Measurements from ENCODE around the gene KMT2D.

KMT2D gene

DNA sequence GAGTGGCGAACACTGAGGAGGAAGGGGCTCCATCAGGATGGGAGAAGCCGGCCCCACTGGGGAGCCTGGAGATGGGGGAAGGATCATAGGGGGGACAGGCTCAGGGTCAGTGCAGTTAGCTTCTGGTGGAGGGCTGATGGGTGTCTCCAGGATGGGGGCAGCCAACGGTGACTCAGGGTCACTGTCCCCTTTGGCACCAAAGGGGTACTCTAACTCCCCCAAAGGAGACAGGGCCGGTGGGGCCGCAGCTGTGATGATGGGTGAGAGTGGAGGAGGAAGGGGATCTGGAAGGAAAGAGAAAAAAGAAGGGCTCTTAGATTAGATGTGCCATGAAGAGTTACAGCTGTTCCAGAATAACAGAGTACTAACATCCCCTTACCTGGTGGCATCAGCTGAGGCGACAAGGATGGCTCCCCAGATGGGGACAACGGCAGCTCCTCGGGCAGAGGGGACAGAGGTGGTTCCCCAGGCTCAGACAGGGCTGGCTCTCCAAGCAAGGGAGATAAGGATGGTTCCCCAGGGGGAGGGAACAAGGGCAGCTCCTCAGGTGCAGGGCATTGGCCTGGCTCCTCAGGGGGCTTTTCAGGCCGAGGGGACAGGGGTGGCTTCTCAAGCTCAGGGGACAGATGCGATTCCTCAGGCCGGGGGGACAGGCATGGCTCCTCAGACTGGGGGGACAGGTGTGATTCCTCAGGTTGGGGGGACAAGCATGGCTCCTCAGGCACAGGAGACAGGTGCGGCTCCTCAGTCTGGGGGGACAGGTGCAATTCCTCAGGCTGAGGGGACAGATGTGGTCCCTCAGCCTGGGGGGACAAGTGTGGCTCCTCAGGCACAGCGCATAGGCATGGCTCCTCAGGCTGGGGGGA, 9.9 kb downstream of the KMT2D start:
- DNase-seq, result no peak

DNA sequence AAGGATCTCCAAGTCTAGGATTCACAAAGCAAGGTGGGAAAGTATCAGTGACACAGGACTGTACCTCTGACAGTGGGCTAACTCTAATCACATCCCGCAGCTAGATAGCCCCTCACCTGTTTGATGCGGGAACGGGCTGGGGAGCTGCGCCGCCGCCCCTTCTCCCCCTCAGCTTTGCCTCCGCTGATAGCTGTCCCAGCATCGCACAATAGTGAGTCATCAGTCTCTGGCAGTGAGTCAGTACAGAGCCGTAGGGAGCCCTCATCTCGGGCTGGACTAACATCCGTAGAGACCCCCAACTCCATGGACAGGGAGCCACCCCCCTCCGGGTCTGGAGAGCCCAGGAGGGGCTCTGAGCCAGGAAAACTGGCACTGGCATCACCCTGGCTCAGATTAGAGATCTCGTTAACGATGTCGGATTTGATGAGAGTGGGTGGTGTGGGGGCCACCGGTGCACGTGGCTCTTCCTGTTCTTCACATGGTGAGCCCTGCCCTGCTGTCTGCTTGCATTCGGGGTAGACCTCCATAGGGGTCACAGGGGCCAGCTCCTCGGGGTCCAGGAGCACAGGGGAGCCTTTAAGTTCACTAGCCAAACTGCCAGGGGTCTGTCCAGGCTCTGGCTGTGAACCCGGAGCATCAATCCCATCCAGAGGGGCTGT, 10.9 kb downstream of the KMT2D start:
- DNase-seq, result no peak

DNA sequence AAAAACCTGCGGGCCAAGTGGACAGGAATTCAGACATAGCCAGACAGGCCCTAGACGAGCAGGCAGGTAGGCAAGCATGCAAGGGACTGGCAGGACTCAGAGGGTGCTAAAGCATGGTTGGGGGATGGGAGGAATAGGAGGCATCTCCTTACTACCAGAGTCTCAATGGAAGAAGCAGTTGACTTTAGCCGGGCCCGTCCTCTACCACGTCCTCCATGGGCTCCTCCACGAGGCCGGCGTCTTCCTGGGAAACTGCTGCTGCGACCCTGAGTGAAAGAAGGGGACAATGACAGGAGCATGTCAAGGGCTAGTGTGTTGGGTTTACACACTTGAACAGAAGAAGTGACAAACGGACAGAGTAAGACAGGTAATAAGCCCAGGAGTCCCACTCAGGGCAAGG, 11.6 kb downstream of the KMT2D start:
- no peak for DNase-seq

DNA sequence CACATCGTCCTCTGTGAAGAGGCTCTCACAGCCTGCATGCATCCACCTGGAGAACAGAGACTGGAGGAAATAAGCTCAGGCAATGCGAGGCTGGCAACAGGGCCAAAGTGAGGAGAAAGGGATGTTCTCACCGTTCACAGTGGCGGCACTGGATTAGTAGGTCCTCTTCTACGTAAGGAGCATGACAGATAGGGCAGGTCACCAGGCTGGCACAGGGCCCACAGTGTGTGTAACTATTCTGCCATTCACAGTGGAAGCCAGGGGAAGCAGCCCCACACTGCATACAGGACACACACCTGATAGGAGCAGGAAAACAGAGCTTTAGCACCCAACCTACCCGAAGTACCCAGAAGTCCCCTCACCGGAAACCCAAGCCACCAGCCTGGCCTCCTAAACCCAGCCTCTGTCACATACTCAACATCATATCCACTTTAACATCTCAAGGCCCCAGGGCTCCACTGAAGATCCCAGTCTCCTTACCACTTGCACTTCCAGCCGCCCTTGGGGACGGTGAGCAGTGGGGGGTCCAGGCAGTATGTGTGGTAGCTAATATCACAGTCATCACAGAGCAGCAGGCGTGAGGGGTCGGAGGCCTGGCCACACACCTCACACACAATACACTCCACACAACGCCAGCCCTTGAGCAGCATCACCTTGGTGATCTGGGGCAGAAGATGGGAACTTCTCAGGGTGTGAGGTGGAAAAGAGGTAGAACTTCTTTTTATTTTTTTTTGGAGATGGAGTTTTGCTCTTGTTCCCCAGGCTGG, 14.3 kb downstream of the KMT2D start:
- DNase-seq, result no peak

DNA sequence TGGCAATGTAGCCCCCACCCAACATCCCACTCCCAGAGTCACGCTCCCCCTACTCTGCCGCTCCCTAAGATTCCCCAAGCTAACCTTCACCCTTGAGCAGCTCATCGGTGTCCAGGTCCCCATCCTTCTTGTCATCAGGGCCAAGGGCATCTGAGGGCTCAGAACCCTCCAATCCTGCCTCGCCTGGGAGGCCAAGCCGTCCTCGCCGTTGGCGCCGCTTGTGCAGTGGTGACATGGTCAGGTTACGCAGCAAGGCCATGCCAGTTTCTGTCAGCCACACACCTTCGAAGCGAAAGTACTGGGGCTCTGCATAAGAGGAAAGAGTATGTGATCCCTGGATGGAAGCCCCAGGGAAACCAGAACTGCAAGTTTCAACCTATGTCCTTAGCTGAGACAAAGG, 15.9 kb downstream of the KMT2D start:
- no peak for DNase-seq

DNA sequence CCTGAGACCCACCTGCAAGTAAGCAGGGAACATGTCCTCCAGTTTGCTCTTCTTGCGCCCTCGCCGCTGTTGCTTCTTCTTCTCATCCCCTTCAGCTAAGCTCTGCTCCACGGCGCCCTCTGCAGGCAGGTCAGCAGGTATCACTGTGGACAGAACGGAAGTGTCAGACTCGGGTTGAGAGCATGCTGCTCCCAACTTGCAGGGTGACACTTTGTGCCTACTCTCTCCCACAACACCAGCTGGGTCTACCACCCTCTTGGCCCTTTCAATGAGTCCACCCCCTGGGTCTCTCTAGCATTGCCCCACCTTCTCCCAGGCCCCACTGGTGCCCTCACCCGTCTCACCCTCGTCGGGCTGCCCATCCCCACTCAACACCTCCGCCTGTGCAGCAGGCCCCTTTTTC, 16.7 kb downstream of the KMT2D start:
- peak; percentile 82 for DNase-seq

DNA sequence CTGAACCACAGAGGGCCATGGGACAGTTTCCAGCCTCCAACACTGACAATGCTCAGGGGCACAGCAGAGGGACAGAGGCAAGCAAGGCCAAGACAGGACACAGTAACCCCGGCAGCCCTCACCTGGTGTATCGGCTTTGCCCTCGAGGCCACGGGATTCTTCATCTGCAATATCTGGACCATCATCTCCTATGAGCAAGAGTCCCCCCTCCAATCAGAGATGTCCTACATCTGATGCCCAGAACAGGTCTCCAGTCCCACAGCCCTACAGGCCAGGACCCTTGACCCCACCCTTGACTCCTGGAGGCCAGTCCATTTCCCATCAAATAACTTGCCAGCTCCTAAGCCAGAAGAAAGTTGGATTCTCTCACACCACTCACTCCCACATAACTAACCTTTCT, 17.4 kb downstream of the KMT2D start:
- DNase-seq, result no peak

DNA sequence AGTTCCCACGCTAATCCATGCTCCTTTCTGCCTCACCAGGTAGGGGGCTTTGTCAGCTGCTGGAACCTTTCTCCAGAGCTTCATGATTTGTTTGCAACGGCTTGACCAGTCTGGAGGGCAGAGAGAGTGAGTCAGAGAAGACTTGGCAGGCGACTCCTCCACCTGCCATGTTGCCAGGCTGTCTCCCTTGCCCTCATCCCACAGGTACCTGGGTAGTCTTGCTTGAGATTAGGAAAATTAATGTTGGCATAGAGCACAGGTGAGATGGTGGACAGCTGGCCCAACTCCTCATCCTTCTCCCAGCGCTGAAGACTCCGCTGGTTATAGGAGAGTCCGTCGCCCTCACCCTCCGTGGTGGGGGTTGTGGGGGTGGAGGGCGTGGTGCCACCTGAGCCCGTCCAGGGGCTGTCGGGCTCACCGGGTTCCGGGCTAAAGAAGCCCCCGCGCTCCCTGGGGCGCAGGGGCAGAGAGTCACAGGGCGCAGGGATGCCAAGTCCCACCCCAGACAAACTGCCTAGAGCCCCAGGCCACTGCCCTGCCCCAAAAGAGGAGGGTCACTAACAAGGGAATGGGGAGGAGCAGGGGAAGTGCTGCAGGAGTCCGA, 18.6 kb downstream of the KMT2D start:
- no peak for DNase-seq

DNA sequence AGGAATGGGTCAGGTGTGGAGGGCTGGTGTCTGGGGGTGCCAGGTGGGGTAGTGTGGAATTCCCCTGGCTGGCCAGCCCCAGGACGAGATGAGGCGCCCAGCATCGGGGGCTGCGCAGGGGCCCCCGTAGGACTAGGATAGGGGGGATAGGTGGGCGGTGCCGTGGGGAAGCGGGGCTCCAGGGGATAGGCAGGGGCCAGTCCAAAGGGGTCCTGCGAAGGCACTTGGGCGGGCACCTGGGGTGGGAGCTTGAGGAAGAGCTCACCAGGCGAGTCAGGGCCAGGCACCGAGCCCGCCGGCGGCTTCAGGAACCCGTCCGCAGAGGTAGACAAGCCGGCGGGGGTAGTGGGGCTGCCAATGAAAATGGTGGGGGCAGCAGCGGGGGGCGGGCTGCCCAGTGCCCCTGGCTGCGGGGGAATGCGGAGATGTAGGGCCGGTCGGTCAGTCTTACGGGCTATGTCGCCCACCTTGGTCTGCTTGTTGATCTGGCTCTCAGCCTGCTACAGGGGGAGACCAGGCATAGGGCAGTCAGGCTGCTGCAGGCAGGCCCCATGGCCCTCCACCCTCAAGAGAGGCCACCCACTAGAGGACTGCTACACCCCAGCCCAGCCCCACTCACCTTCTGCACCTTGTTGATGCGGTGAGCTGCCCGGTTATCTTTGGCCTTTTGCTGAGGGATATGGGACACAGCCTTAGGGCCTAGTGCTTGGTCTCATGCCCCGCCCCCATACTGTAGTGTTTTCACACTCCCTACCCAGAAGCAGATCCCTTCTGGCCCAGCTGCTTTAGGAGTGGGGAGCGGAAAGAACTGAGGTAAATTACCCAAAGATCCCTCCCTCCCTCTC, 19.3 kb downstream of the KMT2D start:
- DNase-seq, result no peak

DNA sequence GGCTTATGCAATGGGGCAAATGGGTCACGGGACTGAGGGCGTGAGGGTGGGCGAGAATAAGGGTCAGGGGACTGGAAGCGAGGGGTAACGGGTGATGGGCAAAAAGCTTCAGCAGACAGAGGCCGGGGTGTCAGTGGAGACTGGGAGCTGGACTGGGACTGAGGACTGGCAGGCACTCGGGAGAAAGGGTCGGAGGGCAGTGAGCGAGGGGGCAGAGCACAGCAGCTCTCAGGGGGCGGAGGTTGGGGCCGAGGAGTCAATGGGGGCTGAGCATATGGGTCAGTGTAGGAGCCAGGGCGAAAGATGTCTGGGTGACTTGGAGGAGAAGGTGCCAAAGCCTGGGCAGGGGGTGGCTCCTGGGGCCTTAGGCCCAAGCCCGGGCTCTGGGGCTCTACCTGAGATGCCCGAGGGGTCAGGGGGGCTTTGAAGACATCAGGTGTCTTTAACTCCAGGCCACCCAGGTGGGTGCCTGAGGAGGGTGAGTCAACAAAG, 20.2 kb downstream of the KMT2D start:
- no peak for DNase-seq

DNA sequence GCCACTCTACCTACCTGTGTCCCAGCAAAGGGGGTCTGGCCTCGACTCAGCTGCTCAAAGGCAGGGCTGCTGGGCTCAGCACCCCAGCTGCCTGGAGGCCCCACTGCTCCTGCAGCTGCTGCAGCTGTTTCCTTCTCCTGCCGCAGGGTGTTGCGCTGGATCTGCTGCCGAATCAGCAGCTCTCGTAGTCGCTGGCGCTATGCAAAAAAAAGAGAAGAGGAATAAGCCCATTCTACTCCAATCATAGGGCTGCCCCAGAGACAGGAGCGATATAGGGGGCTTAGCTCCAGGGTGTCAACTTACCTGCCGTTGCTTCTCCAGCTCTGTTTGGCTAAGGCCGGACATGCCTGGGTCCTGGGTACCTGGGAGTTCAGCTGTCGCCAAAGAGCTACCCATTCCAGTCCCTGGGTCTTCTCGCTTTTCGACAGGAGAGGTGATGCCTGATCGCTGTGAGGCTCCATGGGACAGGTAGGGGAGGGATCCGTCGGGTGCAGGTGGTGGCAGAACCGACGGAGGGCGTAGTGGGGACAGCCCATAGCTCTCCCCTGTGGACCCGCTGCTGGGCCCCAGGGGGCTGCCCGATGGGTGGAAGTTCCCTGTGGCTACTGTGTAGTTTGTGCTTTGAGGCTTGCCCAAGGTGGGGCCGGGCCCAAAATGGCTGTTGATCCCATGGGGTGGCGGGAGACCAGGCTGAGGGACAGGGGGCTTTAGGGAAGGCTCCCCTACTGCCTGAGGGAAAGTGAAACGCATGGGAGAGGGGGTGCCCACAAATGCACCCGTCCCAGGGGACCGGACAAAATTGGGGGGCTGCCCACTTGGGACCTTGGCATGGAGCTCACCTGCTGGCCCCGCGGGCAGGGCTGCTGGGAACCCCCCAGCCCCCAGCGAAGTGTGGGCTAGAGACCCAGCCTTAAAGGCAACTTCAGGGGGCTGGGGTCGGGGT, 20.9 kb downstream of the KMT2D start:
- DNase-seq, result no peak

DNA sequence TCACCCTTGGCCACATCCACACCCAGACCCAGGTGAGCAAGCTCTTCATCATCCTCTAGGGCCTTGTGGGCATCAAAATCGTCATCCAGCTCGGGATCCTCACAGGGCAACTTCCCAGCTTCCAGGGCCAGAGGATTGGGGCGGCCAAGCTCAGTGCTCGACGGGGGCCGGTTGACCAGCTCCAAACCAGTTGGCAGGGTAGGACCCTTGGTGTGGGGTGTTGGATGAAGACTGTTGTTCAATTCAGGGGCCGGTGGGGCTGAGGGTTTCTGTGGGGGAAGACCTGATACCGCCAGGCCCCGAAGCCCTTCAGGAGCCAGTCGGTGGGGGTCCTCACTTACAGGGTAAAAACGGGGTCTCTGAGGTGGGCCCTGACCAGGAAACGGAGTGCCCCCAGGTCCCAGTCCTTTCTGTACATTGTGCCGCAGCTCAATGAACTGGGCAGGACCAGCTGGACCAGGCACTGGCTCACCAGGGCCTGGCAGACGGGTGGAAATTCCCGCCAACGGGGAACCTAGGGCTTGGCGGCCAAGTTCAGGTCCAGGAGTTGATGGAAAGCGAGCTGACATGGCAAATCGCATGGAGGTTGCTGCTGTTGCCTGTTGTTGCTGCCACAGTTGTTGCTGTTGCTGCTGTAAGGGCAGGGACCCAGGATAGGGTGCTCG, 22.2 kb downstream of the KMT2D start:
- no peak for DNase-seq

DNA sequence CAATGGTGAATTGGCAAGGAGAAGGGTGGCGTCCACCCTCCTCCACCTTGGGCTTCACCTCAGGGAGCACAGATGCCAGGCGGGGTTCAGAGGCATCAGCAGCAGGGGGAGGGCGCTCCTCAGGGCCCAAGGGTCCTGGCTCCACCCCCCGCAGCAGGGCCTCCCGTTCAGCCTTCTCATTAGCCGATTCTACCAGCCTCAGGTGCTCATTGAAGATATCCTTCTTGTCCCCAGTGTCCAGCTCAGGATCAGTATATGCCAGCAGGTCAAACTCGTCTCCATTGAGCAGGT, 22.7 kb downstream of the KMT2D start:
- DNase-seq, result no peak

DNA sequence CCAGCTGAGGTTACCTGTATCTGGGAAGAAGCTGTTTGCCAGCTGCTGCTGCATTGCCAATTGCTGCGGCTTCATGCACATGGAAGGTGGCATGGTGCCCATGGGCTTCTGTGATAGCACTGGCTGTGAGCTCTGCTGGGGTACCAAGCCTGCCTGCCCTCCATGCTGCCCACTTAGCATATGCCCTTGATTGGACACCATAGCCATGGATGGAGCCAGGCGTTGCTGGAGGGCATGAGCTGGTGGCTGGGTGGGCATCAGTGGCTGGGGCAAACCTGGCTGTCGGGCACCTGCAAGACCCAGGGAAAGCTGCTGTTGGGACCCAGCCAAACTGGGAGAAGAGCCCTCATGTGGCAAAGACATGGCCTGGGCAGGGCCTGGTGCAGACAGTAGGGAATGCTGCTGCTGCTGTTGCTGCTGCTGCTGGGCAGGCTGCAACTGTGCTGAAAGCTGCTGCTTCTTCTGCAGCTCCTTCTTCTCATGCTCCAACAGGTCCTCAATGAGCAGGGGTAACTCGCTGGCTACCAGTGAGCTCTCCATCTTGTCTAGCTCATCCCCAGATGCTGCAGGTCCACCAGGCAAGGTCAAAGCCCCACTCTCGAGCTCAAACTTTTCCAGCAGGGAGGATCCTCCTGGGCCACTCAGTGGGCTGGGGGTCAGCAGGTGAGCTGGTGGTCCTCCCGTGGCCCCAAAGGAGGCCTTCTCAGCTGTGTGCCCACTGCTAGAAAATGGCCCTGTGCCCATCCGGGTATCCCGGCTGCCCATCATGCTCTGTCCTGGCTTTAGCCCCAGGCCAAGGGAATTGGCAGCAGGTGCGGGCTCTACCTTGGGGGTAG, 23.3 kb downstream of the KMT2D start:
- no peak for DNase-seq

DNA sequence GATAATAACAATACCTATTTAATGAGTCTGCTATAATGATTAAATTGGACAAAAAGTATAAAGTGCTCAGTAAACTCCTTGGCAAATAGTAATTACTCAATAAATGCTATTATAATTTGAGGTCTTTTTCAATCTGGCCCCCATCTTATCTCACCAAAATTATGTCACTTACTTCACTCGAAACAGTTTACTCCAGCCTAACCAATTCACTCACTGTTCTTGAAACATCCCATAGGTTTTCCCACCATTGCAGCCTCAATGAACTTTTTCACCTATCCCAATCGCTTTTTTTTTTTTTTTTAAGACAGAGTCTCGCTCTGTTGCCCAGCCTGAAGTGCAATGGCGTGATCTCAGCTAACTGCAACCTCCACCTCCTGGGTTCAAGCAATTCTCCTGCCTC, 24.6 kb downstream of the KMT2D start:
- no peak for DNase-seq

DNA sequence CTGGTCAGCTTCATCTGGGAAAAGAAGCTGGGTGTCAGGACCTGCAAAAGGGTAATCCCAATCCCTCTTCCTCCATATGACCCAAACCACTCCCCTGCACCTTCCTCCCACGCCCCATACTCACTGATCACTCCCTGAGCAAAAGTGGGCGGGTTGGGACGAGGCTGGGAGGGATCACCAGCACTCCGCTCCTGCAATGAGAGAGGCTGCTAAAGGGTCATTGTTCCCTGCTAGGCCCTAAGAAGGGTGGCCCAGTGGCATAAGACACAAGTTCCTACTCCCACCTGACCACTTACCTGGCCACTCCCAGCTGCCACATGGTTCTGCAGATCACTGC, 26.3 kb downstream of the KMT2D start:
- DNase-seq, result no peak

DNA sequence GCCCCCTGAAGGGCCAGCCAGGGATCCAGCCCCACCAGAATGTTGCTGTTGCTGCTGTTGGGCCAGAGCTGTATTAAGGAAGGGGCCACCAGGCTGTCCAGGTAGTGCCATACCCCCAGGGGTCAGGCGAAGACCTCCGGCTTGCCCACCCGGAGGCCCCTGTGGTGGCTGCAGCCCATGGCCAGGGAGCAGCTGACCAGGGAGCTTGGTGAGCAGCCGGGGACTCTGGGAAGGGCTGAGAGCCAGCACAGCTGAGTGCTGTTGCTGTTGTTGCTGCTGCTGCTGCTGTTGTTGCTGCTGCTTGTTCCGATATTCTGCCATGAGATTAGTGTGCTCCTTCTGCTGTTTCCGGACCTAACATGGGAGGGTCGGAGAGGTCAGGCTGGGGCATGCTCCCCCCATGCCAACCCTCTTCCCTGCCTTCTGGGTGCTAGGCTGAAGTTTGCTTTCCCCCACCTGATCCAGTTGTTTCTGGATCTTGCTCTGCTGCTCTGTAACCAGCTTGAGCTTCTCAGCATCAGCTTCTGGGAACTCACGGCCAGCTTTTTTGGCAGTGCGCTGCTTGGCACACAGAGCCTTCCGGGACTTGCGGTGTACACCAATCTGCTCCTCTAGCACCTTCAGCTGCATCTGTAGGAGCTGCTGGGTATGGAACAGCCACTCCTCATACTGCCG, 26.8 kb downstream of the KMT2D start:
- DNase-seq, result no peak

DNA sequence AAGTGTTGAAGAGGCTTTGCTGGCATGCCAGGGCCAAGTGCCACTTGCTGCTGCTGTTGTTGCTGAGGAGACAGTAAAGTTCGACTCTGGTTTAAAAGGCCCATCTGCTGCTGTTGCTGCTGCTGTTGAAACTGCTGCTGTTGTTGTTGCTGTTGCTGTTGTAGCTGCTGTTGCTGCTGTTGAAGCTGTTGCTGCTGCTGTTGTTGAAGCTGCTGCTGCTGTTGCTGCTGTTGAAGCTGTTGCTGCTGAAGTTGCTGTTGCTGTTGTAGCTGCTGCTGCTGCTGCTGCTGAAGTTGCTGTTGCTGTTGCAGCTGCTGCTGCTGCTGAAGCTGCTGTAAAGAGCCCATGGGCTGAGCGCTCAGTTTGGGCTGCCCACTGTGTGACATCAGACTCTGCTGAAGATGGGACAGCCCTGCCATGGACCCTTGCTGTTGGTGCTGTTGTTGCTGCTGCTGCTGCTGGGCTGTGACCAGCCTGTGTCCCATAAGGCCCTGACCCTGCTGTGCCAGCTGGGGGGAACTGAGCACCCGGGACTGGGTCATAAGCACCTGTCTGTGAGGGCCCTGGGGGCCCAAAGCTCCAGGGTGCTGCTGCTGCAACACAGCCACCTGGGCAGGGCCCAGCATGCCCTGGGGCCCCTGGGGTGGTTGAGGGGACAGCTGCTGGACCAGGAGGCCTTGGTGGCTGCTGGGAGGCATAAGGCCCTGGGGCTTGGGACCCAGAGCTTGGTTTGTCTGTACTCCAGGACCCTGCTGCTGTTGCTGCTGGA, 27.7 kb downstream of the KMT2D start:
- no peak for DNase-seq

DNA sequence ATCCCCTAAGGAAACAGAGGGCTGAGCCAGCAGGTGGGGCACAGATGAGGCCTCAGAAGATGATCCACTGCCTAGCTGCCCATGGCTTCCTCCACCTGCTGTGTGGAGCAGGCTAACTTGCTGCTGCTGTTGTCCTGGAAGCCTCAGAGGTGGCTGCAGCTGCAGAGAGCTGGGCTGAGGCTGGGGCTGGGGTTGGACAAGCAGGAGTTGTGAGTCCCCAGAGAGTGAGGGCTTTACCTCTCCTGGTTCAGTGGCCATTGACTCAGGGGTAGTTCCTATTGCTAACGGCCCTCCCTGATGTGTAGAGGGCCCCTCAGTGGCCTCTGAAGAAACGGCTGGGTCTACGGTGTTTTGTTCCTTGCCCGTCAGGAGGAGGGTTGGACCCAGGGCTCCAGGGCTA, 28.3 kb downstream of the KMT2D start:
- no peak for DNase-seq

Data from NCI-H82 (cell line).